ENCODE results near the gene PLET1. TPM values are rescaled to one million over a fixed set of nuclear protein-coding genes. Genes with fewer than 3 reads are reported as not detected.
"Not testable (repeated sequence)": the region's sequence is repeated elsewhere in the genome, so short reads cannot be mapped to it uniquely, and the experiment has no call there.

Gene PLET1
- total RNA-seq, 4 donors from 2014 or later = not detected

GRCh38 chr11:112206071-112206470 is 54.6 kb downstream of the PLET1 start:
- Histone ChIP-seq H3K4me3 (no peak overlapping the region), H3K27ac (no peak overlapping the region), H3K4me1 (no peaks in the 10 kb centered on the region), H3K9me3 (no peaks in the 10 kb centered on the region), H3K36me3 (no peaks in the 10 kb centered on the region), H3K27me3 (no peaks in the 10 kb centered on the region)
- no peak for DNase-seq
- no peak for TF ChIP-seq POLR2A (IDR thresholded peaks at IDR 0.05)
- TF ChIP-seq, protein P1, sequence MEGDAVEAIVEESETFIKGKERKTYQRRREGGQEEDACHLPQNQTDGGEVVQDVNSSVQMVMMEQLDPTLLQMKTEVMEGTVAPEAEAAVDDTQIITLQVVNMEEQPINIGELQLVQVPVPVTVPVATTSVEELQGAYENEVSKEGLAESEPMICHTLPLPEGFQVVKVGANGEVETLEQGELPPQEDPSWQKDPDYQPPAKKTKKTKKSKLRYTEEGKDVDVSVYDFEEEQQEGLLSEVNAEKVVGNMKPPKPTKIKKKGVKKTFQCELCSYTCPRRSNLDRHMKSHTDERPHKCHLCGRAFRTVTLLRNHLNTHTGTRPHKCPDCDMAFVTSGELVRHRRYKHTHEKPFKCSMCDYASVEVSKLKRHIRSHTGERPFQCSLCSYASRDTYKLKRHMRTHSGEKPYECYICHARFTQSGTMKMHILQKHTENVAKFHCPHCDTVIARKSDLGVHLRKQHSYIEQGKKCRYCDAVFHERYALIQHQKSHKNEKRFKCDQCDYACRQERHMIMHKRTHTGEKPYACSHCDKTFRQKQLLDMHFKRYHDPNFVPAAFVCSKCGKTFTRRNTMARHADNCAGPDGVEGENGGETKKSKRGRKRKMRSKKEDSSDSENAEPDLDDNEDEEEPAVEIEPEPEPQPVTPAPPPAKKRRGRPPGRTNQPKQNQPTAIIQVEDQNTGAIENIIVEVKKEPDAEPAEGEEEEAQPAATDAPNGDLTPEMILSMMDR (IDR thresholded peaks at IDR 0.05) = no peak
- intact Hi-C loops (cut with DNase I; ENCODE audit: low total_unique reads) = no loop called here

DNA sequence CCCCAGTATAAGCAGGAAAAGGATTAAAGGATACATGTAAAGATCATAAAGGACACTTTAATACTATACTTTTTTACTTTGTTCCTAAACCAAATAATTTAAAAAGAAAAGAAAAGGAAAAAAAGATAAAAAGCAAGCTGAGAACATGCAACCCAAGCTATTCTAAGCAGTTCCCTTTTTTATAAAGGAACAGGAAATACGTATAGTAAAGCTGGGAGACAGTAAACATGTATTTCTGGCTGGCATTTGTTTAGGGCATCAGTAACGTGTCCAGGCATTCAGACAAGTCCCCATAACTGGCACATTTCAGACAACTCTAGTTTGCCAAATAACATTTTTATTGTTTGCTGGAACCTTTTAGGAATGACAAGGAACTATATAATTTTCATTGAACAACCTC is 60.4 kb downstream of the PLET1 start:
- Histone ChIP-seq H3K9me3 (no peaks in the 10 kb centered on the region), H3K4me3 (no peak overlapping the region), H3K27me3 (no peaks in the 10 kb centered on the region), H3K27ac (no peak overlapping the region), H3K36me3 (no peaks in the 10 kb centered on the region), H3K4me1 (no peaks in the 10 kb centered on the region)
- no peak for DNase-seq
- intact Hi-C loops (cut with DNase I; ENCODE audit: low total_unique reads) = no loop called here
- no peak for TF ChIP-seq POLR2A (IDR thresholded peaks at IDR 0.05)
- TF ChIP-seq, protein P1 (IDR thresholded peaks at IDR 0.05) = no peak

DNA sequence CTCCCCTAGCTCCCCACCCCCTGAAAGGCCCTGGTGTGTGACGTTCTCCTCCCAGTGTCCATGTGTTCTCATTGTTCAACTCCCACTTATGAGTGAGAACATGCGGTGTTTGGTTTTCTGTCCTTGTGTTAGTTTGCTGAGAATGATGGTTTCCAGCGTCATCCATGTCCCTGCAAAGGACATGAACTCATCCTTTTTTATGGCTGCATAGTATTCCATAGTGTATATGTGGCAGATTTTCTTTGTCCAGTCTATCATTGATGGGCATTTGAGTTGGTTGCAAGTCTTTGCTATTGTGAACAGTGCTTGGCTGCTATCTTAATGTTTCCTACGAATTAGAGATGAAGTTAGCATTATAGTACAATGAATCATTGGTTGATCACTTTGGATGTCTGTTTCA is 61.6 kb downstream of the PLET1 start:
- DNase-seq = not testable (repeated sequence)

More for the DNA sequence above, 61.6 kb downstream of the PLET1 start:
- H3K4me1 ChIP-seq; intact Hi-C loops (cut with DNase I; ENCODE audit: low total_unique reads); H3K27ac ChIP-seq; H3K36me3 ChIP-seq; H3K9me3 ChIP-seq; H3K27me3 ChIP-seq; H3K4me3 ChIP-seq: not testable (repeated sequence)

Small RNAs within 50 kb of the gene (small RNA-seq; reads per million reads assigned to genes)
- gene MRPS36P4 = not detected

Other genes starting within 250 kb of the PLET1 start
- 10 to 100 TPM; 11.8 to 32.7 (median 24.7) TPM for gene DLAT, start 235.5 kb downstream of the PLET1 start, total RNA-seq
- gene PIH1D2, start 186.8 kb downstream of the PLET1 start, total RNA-seq = 1 to 10 TPM in 2 of 4 donors, under 1 TPM in 2; 0.29 to 5.5 (median 1.6) TPM
- gene NKAPD1, start 186.6 kb downstream of the PLET1 start, total RNA-seq = 10 to 100 TPM in 2 of 4 donors, 1 to 10 TPM in 2; 2.3 to 32.9 (median 14.3) TPM
- gene TIMM8B, start 174.1 kb downstream of the PLET1 start, total RNA-seq = 10 to 100 TPM; 17.7 to 56.1 (median 43.6) TPM
- gene SDHD, start 174.0 kb downstream of the PLET1 start, total RNA-seq = 100 to 1,000 TPM in 2 of 4 donors, 10 to 100 TPM in 2; 84.7 to 157 (median 104) TPM
- gene IL18, start 96.8 kb downstream of the PLET1 start, total RNA-seq = 1 to 10 TPM; 1.2 to 6.8 (median 3.9) TPM
- 1 to 10 TPM in 2 of 4 donors, not detected in 2; 1.3 to 1.7 TPM for gene TEX12, start 93.5 kb downstream of the PLET1 start, total RNA-seq
- gene BCO2, start 85.3 kb downstream of the PLET1 start, total RNA-seq = 10 to 100 TPM in 3 of 4 donors, 1 to 10 TPM in 1; 4.6 to 15.3 (median 14.2) TPM
- 10 to 100 TPM; 15.9 to 43.5 (median 35.4) TPM for gene PTS, start 34.4 kb downstream of the PLET1 start, total RNA-seq